Kidney glomerular epithelial cell (primary cell): Measurements from ENCODE around the gene ANKRD50.
A peak's percentile ranks its signal among the peaks of the same experiment; 100 is the strongest.

ENCODE experiments used
- DNase-seq: peaks from one replicate; lab custom pipeline; 2025; lab: John Stamatoyannopoulos, UW

Gene ANKRD50

GRCh38 chr4:124712372-124713184 is at the start of gene ANKRD50:
ANKRD50 (minus strand) TSS chr4:124712732; CDS start chr4:124710511, 2,221 bp downstream.
- peak; percentile 78 for DNase-seq

- no peak for DNase-seq
Measured at GRCh38 chr4:124757126-124757525, 44.6 kb upstream of the ANKRD50 start.

- no peak for DNase-seq
Measured at GRCh38 chr4:124754681-124755080, 42.1 kb upstream of the ANKRD50 start.

GRCh38 chr4:124753941-124754581 is 41.5 kb upstream of the ANKRD50 start:
- no peak for DNase-seq

- no peak for DNase-seq
Measured at GRCh38 chr4:124749421-124749820, 36.9 kb upstream of the ANKRD50 start.

- no peak for DNase-seq
Measured at GRCh38 chr4:124748965-124749364, 36.4 kb upstream of the ANKRD50 start.

- no peak for DNase-seq
Measured at GRCh38 chr4:124745985-124746801, 33.7 kb upstream of the ANKRD50 start.

GRCh38 chr4:124743711-124744110 is 31.2 kb upstream of the ANKRD50 start:
- DNase-seq: no peak

- DNase-seq: no peak
Measured at GRCh38 chr4:124740501-124740900, 28.0 kb upstream of the ANKRD50 start.

- no peak for DNase-seq
Measured at GRCh38 chr4:124738994-124739393, 26.5 kb upstream of the ANKRD50 start.

GRCh38 chr4:124737619-124738018 is 25.1 kb upstream of the ANKRD50 start:
- no peak for DNase-seq

- DNase-seq: no peak
Measured at GRCh38 chr4:124736526-124736925, 24.0 kb upstream of the ANKRD50 start.

GRCh38 chr4:124727331-124727890 is 14.9 kb upstream of the ANKRD50 start:
- DNase-seq: no peak

- DNase-seq: no peak
Measured at GRCh38 chr4:124726269-124726668, 13.7 kb upstream of the ANKRD50 start.

- DNase-seq: no peak
Measured at GRCh38 chr4:124722071-124722470, 9.5 kb upstream of the ANKRD50 start.

GRCh38 chr4:124717101-124717500 is 4.6 kb upstream of the ANKRD50 start:
- DNase-seq: no peak

GRCh38 chr4:124713185-124713592 is 657 bp upstream of the ANKRD50 start:
- peak; percentile 73 for DNase-seq

- peak; percentile 62 for DNase-seq
Measured at GRCh38 chr4:124711471-124712371, 811 bp downstream of the ANKRD50 start.

- no peak for DNase-seq
Measured at GRCh38 chr4:124710911-124711310, 1.6 kb downstream of the ANKRD50 start.

- DNase-seq: no peak
Measured at GRCh38 chr4:124710015-124710741, 2.4 kb downstream of the ANKRD50 start.
